GM21528 (cell line): ENCODE data around the gene HSFX2.
A peak's percentile ranks its signal among the peaks of the same experiment; 100 is the strongest.
"Not testable (repeated sequence)": the region's sequence is repeated elsewhere in the genome, so short reads cannot be mapped to it uniquely, and the experiment has no call there.

Source experiments
- ATAC-seq: cut with Tn5 transposase; IDR thresholded peaks from one replicate; pipeline ENCODE4 v1.9.1; 2021; ENCODE audit warnings: mild to moderate bottlenecking, moderate library complexity; ENCODE audit not compliant: unreplicated experiment, low FRiP score

The HSFX2 gene

GRCh38 chrX:149595214-149595613 is at the start of gene HSFX2:
Gene HSFX2 (minus strand): TSS chrX:149595314. CDS start chrX:149594700, 614 bp downstream.
- ATAC-seq = not testable (repeated sequence)

GRCh38 chrX:149643496-149643895 is 48.4 kb upstream of the HSFX2 start:
- ATAC-seq = no peak

- ATAC-seq = no peak
These were observed 46.7 kb upstream of the HSFX2 start for GRCh38 chrX:149641835-149642234.

GRCh38 chrX:149641432-149641831 is 46.3 kb upstream of the HSFX2 start:
- no peak for ATAC-seq

- ATAC-seq = no peak
These were observed 44.5 kb upstream of the HSFX2 start for GRCh38 chrX:149639568-149639967.

- no peak for ATAC-seq
These were observed 43.7 kb upstream of the HSFX2 start for GRCh38 chrX:149638860-149639259.

- no peak for ATAC-seq
These were observed 38.4 kb upstream of the HSFX2 start for GRCh38 chrX:149633511-149633910.

GRCh38 chrX:149631234-149632165 is 36.4 kb upstream of the HSFX2 start, which contains the start of gene TMEM185A:
Gene TMEM185A (minus strand): TSS chrX:149631792. CDS start chrX:149631580, 212 bp downstream.
- peak; percentile 89 for ATAC-seq

GRCh38 chrX:149630681-149631233 is 35.6 kb upstream of the HSFX2 start:
- ATAC-seq = no peak

GRCh38 chrX:149629730-149630387 is 34.7 kb upstream of the HSFX2 start:
- ATAC-seq = no peak

GRCh38 chrX:149628768-149629167 is 33.7 kb upstream of the HSFX2 start:
- no peak for ATAC-seq

- no peak for ATAC-seq
These were observed 33.2 kb upstream of the HSFX2 start for GRCh38 chrX:149628280-149628679.

- not testable (repeated sequence) for ATAC-seq
These were observed 31.7 kb upstream of the HSFX2 start for GRCh38 chrX:149626829-149627228.

- not testable (repeated sequence) for ATAC-seq
These were observed 24.5 kb upstream of the HSFX2 start for GRCh38 chrX:149619662-149620061.

- ATAC-seq = no peak
These were observed 23.8 kb upstream of the HSFX2 start for GRCh38 chrX:149618871-149619270.

GRCh38 chrX:149611623-149612175 is 16.6 kb upstream of the HSFX2 start:
- no peak for ATAC-seq

- ATAC-seq = no peak
These were observed 15.4 kb upstream of the HSFX2 start for GRCh38 chrX:149610511-149610910.

GRCh38 chrX:149607699-149608098 is 12.6 kb upstream of the HSFX2 start:
- no peak for ATAC-seq

- not testable (repeated sequence) for ATAC-seq
These were observed 10.3 kb upstream of the HSFX2 start for GRCh38 chrX:149605248-149605885.

- ATAC-seq = not testable (repeated sequence)
These were observed 3.5 kb upstream of the HSFX2 start for GRCh38 chrX:149598603-149599002.
